HG03039 (cell line): Measurements from ENCODE around the gene HCAR3.
"Not testable (repeated sequence)": the region's sequence is repeated elsewhere in the genome, so short reads cannot be mapped to it uniquely, and the experiment has no call there.

Experiments used
- ATAC-seq: cut with Tn5 transposase; IDR thresholded peaks from one replicate; pipeline ENCODE4 v1.9.1; 2021; ENCODE audit warnings: mild to moderate bottlenecking, moderate library complexity; ENCODE audit not compliant: unreplicated experiment

HCAR3 gene

GRCh38 chr12:122676015-122676414 is 40.6 kb downstream of the HCAR3 start:
- ATAC-seq: not testable (repeated sequence)

- no peak for ATAC-seq
Measured at GRCh38 chr12:122672515-122672914, 44.1 kb downstream of the HCAR3 start.

GRCh38 chr12:122669397-122670070 is 47.1 kb downstream of the HCAR3 start:
- ATAC-seq: no peak

- no peak for ATAC-seq
Measured at GRCh38 chr12:122668268-122668667, 48.3 kb downstream of the HCAR3 start.

- no peak for ATAC-seq
Measured at GRCh38 chr12:122665759-122666158, 50.9 kb downstream of the HCAR3 start.

GRCh38 chr12:122665349-122665748 is 51.3 kb downstream of the HCAR3 start:
- ATAC-seq: no peak
